HepG2 (cell line): ENCODE results near the gene PKM. TPM values are rescaled to one million over a fixed set of nuclear protein-coding genes. Genes with fewer than 3 reads are reported as not detected.

Experiments used
- CEBPZ ChIP-seq: IDR thresholded peaks from 2 replicates; pipeline ENCODE4 v1.6.1; 2012; ENCODE audit warnings: low read length, improper control_type of control experiment
- FOXO4 ChIP-seq: sonication (generic); formaldehyde crosslinking; conservative IDR thresholded peaks from 2 replicates; pipeline ENCODE4 v1.8.1; 2023; ENCODE audit warnings: missing genetic modification reagents
- HHEX ChIP-seq: IDR thresholded peaks from 2 replicates; pipeline ENCODE4 v1.6.1; 2016; ENCODE audit warnings: control low read depth
- NPAS2 ChIP-seq: sonication (generic); formaldehyde crosslinking; IDR thresholded peaks from 2 replicates; pipeline ENCODE4 v1.8.0; 2022; ENCODE audit warnings: mild to moderate bottlenecking, missing genetic modification reagents, borderline replicate concordance
- ZBTB43 ChIP-seq: sonication (generic); formaldehyde crosslinking; conservative IDR thresholded peaks from 2 replicates; pipeline ENCODE4 v1.4.0; 2020; ENCODE audit warnings: missing genetic modification reagents
- ZNF558 ChIP-seq: sonication (generic); formaldehyde crosslinking; IDR thresholded peaks from 2 replicates; pipeline ENCODE4 v1.9.0; 2022; ENCODE audit warnings: mild to moderate bottlenecking, missing genetic modification reagents, borderline replicate concordance
- polyA plus RNA-seq, 8 experiments: library from polyadenylated mRNA; depleted of rRNA in 3 of 8; stranded (reverse) in 7 of 8; unstranded in 1 of 8; fragments of >200 nt; fragmentation: Illumina TruSeq in 4 of 8; extraction: Trizol in 4 of 8; gene quantifications; 2 replicates each; pipeline versions ENCODE4 v1.2.1 to v1.2.3, GENCODE V29; 2011 to 2016; ENCODE audit warnings: low read depth in 4 of 8, missing spikeins in 1 of 8, mixed read lengths in 1 of 8; ENCODE audit not compliant: insufficient read depth in 1 of 8
- total RNA-seq, 5 experiments: library from RNA; depleted of rRNA; stranded (reverse); fragments of >200 nt; fragmentation: Illumina TruSeq; extraction: Trizol; gene quantifications; 2 replicates each; pipeline ENCODE4 v1.2.3, GENCODE V29; 2016; ENCODE audit warnings: low read depth in 1 of 5

PKM gene
- total and polyA plus RNA-seq, 2 of the 13 experiments (the other 11 are each of a cell fraction or from before 2014, with no cell fraction given), result 488 to 780 TPM

- peak; percentile 81; the same call in 1 of the 2 replicates for TF ChIP-seq ZBTB43 (CRISPR knock-in tag)
- no peak for TF ChIP-seq NPAS2 (CRISPR knock-in tag)
- TF ChIP-seq FOXO4 (CRISPR knock-in tag), result no peak
- no peak for TF ChIP-seq HHEX (CRISPR knock-in tag)
- no peak for TF ChIP-seq CEBPZ
- 0 out of 2 replicates have a peak, but pooled peaks have one; percentile 8 for TF ChIP-seq ZNF558 (CRISPR knock-in tag)
Observed at GRCh38 chr15:72180761-72181324, 50.1 kb downstream of the PKM start (continued).
